BE2C (cell line): Measurements from ENCODE around the gene ZNF410.

Source experiments
- DNase-seq: peaks from one replicate; pipeline ENCODE4 v3.0.0-alpha.2; 2020
- H3K27me3 ChIP-seq: fragments of 250-450 bp; sonication (Bioruptor Pico); 2 replicates; pipeline ENCODE4 v1.5.1; 2020; ENCODE audit warnings: mild to moderate bottlenecking
- H3K36me3 ChIP-seq: fragments of 250-450 bp; sonication (Bioruptor Pico); 2 replicates; pipeline ENCODE4 v1.5.1; 2020; ENCODE audit warnings: mild to moderate bottlenecking
- H3K4me1 ChIP-seq: fragments of 250-450 bp; sonication (Bioruptor Pico); 2 replicates; pipeline ENCODE4 v1.5.1; 2020
- H3K4me3 ChIP-seq: 2 replicates; pipeline ENCODE4 v1.5.1; 2011; ENCODE audit warnings: low read depth, low read length
- H3K9me3 ChIP-seq: fragments of 250-450 bp; sonication (Bioruptor Pico); 2 replicates; pipeline ENCODE4 v1.5.1; 2020
- CTCF ChIP-seq: IDR thresholded peaks from 2 replicates; pipeline ENCODE4 v1.5.1; 2012; ENCODE audit warnings: mild to moderate bottlenecking, low read depth, low read length

ZNF410 gene

GRCh38 chr14:73976125-73976524, 89.5 kb downstream of the ZNF410 start:
- Histone ChIP-seq H3K27me3 (no peaks in the 10 kb centered on the region), H3K4me1 (peaks cover 15% of the 10 kb centered on the region; the same call in 1 of the 2 replicates), H3K4me3 (no peak overlapping the region), H3K9me3 (no peaks in the 10 kb centered on the region), H3K36me3 (no peaks in the 10 kb centered on the region)
- TF ChIP-seq CTCF: no peak
- no peak for DNase-seq

GRCh38 chr14:73977896-73978295, 91.2 kb downstream of the ZNF410 start:
- Histone ChIP-seq H3K36me3 (no peaks in the 10 kb centered on the region), H3K4me3 (no peak overlapping the region), H3K27me3 (no peaks in the 10 kb centered on the region), H3K9me3 (no peaks in the 10 kb centered on the region), H3K4me1 (peaks cover 12% of the 10 kb centered on the region; the same call in 1 of the 2 replicates)
- no peak for TF ChIP-seq CTCF
- no peak for DNase-seq
